GM04503 (cell line): ENCODE results near the gene MEN1.
"Not testable (repeated sequence)": the region's sequence is repeated elsewhere in the genome, so short reads cannot be mapped to it uniquely, and the experiment has no call there.

Experiments
- DNase-seq: peaks from one replicate; pipeline ENCODE4 v3.0.0-alpha.2; 2012; ENCODE audit warnings: low read depth

The MEN1 gene

DNA sequence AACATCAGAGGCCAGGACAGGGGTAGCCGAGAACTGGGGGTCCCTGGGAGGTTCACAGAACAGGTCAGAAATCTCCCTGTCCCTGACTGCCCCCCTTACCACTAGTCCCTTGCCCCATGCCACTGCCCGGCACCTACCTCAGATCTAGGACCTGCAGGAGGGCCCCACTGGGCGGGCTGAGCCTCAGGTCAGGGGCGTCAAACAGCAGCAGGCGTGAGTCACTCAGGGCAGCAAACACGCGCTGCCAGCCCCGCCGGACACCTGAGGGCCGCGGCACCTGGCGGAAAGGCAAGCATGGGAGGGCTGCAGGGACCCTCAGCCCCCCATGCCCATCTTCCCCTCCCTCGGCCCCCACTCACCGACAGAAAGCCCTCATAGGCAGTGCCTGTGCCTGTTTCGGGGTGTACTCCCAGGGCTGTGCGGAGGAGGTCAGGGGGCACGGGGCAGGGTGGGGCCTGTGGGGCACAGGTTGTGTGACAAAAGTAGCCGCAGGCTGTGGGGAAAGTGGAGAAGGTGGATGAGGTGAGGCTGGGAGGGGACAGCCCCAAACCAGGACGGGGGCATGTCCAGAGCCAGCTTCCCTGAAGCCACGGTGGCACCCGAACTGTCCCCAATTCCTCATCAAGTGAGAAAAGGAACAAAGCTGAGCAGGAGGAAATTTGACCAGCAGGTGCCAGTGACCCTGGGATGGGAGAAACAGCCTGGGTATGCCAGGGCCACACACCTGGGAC is 22.3 kb upstream of the MEN1 start:
- DNase-seq, result no peak

DNA sequence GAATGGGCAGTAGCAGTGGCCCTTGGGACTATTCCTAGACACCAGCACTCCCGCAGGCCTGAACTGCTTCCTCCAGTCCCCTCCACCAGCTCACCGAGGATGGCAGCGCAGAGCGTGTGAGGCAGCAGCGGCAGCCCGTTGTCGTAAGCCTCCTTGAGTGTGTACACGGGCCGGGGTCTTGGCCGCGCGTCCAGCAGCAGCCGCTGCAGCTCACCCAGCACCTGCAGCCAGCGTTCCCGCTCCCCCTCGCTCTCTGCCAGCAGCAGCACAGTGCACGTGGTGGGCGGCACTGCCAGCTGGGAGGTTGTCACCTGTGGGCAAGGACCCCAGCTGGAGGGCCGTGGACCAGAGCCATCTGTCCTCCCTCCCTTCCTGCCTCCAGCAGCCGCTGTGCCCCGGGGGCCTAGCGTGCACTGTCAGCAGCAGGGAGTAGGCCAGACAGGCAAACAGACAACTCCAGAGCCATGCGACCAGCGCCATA is 21.1 kb upstream of the MEN1 start:
- no peak for DNase-seq

DNA sequence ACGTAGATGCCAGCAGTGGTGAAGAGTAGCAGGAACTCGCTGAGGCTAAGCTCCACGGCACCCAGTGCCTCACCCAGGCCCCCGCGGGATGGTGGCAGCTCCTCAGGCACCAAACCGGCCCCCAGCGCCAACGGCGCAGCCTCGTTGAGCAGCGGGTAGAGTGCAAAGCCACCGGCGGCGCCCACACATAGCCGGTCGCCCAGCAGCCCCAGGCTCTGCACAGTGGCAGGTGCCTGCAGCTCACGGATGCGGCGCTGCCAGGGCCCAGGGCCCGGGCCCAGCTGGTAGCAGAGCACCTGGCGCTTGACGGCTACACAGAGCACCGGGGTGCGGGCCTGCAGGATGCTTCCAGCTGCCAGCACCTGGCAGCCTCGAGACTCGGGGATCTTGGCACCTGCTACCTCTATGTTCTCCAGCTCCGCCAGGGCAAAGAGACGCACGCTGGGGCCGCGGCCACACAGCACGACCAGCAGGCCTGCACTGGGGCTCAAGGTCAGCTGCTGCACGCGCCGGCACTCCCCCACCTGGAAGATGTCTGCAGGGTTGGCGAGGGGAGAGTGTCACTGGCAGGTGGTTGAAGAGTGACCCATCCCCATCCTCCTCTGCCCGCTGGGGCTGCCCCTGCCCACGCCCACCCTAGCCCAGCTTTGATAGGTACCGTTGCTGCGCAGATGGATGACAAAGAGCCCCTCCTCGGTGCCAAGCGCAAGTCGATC is 19.3 kb upstream of the MEN1 start:
- DNase-seq, result no peak

DNA sequence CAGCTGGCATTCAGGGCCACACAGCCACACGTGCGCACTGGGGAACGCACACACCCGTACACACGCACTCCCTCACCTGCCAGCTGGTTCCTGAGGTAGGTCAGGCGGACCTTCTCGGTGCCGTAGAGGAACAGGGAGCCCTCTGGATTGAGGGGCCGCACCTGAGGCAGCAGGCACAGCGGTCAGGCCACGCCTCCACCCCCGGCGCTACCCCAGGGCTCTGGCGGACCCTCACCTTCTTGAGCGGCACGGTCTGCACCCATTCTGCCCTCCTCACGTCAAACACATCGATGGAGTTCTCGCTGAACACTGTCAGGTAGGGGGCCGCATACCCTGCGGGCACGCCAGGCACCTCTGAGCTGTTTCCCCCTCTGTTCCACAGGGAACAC is 17.1 kb upstream of the MEN1 start:
- no peak for DNase-seq

DNA sequence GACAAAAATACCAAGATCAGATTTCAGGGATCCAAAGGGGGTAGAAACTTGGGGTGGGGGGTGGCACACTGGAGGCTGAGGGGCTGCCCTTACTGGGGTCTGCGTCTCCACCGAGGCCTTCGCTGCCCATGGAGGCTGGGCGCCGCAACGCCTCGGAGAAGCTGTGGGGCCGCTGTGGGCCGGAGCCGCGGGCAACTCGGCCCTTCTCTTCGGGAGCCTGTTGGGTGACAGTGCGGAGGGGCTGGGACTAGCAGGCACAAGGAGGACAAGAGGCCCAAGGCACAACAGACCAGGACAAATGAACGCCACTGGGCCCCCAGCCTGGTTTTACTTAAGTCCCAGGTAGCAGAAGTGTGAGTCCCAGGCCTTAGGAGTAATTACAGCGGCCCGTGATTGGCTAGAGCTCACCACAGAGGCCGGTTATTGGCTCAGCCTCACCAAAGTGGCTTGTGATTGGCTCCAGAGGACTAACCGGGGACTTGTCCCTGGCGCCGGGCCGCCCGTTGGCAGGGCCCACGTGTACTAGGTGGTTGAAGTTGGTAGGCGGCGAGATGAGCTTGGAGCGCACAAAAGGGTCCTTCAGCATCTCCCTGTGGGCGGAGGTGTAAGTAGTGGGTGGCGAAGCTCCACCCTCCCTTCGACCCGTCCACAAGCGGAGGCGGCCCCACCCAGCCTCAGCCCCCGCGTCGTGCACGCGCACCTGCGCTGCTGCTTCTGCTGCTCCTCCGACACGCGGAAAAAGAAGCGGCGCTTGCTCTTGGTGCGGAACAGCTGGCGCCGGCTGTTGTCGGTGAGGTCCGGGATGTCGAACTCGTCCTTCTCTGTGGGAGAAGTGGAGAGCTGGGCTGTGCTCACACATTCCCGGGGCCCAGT is 16.5 kb upstream of the MEN1 start:
- DNase-seq, result no peak

DNA sequence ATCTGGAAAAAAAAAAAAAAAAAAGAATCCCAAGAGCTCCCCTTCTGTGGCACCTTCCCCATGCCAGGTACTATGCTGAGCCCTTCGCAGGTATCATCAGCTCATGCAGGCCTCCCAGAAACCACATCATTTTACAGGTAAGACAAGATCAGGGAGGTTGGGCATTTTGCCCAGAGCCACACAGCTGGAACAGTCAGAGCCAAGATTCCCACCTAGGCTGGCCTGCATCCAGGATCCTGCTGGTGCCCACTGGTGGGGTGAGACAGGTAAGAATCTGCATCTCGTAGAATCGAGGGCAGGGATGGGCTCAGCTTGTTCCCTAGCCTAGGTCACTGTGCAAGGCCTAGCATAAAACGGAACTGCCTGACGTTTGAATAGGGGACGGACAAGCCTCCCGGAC is 15.7 kb upstream of the MEN1 start:
- no peak for DNase-seq

DNA sequence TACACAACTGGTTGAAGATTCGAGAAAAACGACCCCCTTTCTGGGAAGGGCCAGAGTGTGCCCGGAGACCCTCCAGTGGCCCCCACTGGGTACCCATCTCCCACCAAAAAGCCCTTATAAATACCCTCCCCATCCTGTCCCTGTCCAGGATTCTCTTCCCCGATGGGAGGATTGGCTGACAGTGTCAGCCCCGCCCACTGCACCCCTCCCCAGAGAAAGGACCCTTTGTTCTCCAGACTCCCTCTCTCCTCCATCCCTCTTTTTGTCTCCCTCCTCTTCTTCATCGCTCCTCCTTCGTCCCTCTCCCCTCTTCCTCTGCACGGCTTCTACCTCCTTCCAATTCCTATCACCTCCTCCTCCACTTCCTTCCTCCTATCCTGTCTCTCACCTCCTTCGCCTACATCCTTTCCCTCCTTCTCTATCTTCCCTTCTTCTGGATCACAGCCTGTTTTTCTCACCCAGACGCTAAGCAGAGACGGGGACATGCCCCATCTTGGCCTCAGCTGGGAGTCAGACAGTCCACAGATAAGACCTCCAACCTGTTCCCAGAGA is 13.3 kb upstream of the MEN1 start:
- DNase-seq, result no peak

DNA sequence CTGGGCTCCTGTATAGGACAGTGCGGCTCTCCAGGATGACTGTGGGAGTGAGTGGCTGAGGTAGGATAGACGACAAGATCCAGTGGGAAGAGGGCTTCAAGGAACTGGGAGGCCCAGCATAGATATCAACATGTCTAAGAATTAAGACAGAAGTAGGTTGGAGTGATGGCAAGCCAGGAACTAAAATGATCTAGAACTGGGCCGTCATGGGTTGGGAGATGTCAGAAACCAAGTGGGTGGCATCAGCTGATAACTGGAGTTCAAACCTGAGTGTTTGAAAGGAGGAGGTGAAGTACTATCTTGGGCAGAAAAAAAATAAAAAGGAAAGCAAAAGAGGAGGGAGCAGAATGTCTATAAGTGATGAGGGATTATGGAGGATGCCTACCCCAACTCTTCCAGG is 7.1 kb upstream of the MEN1 start:
- DNase-seq, result no peak

DNA sequence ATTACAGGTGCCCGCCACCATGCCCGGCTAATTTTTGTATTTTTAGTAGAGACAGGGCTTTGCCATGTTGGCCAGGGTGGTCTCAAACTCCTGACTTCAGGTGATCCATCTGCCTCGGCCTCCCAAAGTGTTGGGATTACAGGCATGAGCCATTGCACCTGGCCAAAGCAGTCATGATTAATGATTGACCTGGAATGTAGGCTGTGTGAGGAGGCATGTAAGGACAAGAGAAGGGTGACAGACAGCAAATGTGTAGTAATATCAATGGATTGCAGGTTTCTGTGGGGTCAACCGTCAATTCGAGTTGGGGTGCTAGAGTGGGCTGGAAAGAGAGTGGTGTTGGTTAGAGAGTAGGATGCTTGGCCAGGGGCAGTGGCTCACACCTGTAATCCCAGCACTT is 5.1 kb upstream of the MEN1 start:
- not testable (repeated sequence) for DNase-seq

DNA sequence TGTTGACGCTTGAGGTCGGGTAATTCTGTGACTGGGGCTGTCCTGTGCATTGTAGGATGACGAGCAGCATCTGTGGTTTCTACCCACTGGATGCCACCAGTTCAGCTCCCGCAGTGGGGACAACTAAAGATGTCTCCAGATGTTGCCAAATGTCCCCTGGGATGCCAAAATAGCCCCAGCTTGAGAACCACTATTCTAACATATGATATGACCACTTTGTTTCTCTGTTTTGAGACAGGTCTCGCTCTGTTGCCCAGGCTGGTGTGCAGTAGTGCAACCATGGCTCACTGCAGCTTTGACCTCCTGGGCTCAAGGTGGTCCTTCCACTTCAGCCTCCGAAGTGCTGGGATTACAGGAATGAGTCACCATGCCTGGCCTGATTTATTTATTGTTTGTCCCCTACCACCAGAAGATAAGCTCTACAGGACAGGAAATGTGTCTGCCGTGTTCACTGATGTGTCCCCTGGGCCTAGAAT is 4.4 kb upstream of the MEN1 start:
- no peak for DNase-seq

DNA sequence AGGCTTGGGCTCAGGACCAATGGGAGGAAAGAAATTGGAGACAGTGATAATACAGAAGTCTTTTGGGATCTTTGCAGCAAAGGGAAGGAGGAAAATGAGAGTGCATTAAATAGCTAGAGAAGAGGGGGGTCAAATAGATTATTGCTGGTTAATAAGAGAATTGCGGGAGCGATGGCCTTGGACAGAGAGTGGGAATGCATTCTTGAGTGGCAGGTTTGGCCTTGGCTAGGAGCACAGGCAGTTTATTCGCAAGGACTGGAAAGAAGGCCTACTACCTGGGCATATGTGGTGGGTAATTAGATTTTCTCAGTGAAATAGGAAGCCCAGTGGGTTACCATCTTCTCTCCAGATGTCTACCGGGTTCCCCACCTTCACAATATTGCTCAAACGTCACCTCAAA is 3.5 kb upstream of the MEN1 start:
- DNase-seq, result no peak

DNA sequence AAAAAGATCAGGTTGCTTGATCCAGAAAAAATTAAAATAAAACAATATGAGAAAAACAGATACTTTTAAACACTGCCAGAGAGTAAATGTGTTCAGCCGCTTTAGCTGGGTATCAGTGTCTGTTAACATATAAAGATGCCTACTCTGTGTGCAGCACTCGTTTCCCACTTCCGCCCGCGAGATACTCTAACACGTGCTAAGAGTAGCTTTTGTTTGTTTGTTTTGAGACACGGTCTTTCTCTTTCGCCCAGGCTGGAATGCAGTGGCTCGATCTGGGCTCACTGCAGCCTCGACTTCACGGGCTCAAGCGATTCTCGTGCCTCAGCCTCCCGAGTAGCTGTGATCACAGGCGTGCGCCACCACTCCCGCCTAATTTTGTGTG is 531 bp upstream of the MEN1 start:
- DNase-seq, result no peak

DNA sequence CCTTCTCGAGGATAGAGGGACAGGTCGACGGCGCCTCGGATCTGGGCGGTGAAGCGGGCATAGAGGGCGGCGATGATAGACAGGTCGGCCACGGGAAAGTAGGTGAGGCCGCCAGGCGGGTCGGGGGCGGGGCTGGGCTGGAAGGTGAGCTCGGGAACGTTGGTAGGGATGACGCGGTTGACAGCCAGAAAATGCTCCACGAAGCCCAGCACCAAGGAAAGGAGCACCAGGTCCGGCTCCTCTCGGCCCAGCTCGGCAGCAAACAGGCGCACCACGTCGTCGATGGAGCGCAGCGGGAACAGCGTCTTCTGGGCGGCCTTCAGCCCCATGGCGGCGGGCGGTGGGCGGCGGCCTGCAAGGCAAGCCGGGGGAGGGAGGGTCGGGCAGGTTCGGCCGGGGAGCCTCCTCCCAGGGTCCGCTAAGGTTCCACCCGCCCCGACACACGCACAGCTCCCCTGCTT is 540 bp downstream of the MEN1 start:
- DNase-seq, result no peak

DNA sequence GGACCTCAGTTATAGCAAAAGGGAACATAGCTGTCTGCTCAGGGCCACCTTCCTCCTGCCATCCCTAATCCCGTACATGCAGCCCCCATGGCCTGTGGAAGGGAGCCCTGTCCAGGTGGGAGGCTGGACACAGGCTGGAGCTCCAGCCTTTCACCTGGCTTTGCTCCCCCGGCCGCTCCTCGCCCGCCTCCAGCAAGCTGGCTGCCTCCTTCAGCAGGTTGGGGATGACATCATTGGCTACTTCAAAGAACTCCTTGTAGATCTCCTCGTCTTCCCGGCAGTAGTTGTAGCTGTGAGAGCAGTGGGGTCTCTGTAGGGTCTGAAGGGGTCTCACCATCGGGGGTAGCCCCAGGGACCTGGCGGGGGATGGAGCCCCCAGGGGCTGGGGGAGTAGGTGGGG is 4.9 kb downstream of the MEN1 start:
- no peak for DNase-seq

DNA sequence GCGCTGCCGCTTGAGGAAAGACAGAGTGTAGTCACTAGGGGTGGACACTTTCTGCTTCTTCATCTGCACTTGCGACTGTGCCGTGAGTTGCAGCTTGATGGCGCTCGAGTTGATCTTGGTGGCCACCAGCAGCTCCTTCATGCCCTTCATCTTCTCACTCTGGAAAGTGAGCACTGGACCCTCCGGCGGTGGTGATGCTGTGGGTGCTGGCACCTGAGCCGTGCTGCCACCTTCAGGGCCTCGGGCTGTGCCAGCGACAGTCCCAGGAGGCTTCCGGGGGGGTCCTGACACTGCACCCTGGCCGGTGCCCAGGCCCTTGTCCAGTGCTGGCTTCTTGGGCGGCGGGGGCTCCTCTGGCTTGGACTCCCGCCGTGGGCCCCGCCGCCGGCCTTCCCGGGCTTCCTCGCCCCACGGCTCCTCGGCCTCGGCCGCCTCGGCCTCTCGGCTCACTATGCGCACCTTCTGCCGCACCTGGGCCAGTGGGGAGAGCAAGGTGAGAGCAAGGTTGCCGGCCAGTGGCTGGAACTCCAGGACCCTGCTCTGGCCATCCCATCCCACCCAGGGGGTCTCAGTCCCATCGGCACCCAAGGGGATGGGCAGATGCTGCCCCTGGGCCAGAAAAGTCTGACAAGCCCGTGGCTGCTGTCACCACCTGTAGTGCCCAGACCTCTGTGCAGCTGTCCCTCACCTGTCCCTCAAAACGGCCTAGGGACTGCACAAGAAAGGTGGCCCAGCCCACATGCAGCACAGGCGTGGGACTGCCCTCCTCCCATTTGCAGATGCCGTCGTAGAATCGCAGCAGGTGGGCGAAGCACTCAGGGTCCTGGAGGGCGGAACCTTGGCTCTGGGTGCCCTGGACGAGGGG is 5.8 kb downstream of the MEN1 start:
- DNase-seq, result no peak

DNA sequence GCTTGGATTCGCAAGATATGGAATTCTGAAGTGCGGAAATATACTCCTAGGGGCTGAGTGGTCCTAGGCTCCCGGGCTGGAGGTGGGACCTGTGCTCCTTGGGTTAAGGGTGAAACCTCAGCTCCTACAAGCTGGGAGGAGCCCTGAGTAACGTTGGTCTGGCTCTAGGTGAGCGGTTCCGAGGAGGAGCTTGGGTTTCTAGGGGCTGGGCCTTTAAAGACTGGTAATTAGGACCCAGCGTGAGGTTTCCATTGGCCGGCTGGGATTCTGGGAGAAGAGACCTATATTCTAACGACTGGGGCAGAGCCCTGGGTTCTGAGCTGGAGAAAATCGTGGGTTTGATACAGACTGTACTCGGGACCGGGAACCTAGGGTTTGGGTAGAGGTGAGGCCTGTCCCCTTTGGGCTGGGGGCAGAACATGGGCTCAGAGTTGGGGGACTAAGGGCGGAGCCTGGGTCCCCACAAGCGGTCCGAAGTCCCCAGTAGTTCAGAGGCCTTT is 6.5 kb downstream of the MEN1 start:
- no peak for DNase-seq

DNA sequence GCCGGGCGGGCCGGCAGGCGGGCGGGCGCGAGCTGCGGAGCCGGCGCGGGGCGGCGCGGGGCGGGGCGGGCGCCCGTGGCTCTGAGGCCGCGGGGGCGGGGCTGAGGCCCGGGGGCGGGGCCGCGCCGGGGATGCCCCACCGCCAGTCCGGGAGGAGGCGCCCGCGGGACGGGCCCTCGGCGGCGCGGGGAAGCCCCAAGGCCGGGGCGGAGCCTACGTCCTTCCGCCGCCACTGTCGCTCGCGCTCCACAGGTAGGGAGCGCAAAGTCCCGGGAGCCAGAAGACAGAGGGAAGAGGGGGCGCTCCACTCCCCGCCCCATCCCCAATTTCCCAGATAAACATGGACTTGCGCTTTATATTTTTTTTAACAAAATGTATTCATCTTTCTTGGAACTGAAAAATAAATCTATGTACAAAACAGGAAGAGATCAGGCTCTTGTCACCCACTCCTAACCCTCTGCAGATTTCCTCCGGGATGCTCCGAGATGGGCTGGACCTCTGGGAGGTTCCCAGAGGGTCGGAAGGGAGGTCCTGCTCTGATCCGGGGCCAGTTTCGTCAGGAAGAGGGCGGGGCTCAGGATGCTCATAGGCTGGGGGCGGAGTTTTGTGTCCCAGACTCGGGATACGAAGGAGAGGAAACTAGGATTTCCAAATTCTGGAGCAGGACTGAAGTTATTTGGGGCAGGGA is 7.0 kb downstream of the MEN1 start, which contains the start of gene MAP4K2:
TSS of gene MAP4K2 (minus strand) at position 57 of the 688 bp plus-strand sequence. CDS start 65 bp downstream, outside the sequence.
- peak; percentile 27 for DNase-seq

DNA sequence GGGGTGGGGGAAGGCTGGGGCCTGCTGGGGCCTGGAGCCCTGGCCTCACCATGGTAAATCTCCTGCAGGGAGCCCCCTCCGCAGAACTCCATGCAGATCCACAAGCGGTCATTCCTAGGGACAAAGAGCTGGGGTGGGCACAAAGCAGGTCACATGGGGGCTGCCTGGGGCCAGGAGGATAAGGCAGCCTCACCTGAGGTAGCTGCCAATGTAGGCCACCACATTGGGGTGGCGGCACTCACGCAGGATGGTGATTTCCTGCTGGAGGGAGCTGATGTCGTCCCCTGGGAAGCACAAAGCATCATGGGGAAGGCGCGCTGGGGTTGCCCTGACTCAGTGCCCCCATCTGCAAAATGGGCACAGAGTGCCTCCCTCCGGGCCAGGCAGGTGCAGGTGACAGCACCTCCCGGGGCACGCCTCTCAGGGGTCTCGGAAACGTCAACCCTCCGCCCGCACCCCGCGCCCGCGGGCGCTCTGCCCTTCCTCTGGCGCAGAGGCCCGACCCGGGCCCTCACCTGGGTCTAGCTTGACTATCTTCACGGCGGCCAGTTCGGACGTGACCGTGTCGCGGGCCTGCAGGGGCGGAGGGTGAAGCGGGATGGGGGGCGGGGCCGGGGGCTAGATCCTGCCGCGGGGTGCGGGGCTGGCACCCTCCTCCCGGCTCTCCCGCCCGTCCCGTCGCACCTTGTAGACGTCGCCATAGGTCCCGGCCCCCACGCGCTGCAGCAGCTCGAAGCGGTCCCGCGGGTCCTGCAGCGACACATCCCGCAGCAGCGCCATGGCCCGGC is 7.8 kb downstream of the MEN1 start:
- DNase-seq, result no peak

DNA sequence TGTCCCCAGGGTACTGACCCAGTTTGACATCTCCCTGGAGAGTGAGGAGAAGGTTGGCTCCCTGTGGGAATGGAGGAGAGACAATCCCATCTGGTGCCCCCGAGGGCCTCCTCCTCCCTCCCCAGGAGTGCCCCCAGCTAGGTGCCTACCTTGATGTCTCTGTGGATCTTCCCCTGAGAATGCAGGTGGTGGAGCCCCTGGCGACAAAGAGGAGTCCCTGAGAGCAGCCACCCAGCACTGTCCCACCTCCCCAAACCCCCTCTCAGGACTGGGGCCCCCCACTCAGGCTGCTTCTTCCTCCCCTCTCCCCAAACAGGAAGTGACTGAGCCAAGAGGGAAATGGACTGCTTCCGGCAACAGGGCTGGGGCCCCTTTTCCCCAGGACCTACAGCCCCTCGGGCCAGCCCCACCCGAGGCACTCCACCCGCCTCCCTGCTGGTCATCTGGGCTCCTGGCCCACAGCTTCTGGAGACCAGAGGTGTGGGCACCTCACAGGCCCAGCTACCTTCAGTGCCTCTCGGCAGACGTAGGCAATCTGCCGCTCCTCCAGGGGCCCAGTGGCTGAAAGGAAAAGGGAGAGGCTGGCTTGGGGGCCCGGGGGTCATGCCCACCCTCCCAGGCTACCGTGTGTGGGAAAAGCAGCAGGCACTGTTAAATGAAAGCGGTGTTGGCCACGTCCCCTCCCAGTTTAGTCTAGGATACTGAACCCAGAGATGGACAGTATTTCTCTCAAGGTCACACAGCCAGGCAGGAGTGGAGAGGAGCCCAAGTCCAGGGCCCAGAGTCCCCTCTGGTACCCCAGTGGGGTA is 8.6 kb downstream of the MEN1 start:
- DNase-seq, result no peak
